Embryonic facial prominence (tissue), 1 donor: ENCODE measurements around the gene PTPRD.

Experiments
- DNase-seq: peaks from one replicate; pipeline ENCODE4 v3.0.0-alpha.2; 2016; ENCODE audit errors: extremely low spot score

The PTPRD gene

DNA sequence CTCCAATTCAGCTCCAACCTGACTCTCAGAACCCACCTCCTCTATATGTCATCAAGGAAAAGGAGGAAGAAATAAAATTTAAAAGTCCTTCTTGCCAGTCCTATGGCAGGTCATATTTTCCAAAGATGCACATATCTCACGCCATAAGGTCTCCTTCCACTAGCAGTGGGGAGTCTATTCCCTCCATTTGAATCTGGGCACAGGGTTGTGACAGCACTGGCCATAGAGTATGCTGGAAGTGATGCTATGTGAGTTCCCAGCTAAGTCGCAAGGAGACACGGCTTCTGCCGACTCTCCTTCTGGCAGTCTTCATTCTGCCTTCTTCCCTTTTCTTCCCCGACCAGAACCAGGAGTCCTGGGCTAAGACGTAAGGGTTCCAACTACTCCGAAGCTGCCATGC is 1929.3 kb downstream of the PTPRD start:
- DNase-seq: no peak

DNA sequence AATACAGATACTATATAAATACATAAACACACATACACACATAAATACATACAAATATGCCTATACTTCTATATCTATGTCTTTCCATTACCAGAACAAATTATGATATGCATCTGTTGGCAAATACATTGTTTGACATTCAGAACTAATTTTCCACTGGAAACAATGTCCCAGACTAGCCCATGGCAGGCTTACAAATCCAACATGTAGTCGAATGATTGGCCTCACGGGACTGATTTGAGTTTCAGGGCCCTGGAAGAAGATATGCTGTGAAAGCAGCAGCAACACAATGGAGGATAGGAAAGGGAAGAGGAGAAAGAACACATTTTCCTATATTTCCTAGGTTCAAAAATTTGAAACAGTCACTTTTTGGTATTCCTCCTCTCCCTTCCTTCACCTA is 1932.1 kb downstream of the PTPRD start:
- DNase-seq: no peak

GRCh38 chr9:8680157-8680556 is 1932.6 kb downstream of the PTPRD start:
- no peak for DNase-seq

GRCh38 chr9:8679371-8679822 is 1933.4 kb downstream of the PTPRD start:
- no peak for DNase-seq

DNA sequence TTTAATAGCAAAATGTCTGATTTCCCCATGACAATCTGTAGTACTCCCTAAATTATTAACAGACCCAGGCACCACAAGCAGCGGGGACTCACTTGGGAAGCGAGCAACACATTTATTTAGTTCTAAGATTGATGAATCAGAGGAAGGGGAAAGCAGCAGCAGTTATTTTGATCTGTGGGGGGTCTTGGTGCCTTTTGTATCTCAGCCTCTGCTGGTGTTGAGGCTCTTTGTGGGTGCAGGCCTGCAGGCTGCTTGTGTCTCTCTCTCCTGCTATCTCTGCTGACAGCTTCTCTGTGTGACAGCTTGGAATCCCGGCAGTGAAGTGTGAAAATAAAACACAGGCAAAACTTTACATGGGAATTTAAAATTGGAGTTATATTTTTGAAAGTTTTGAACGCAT is 1935.1 kb downstream of the PTPRD start:
- no peak for DNase-seq

DNA sequence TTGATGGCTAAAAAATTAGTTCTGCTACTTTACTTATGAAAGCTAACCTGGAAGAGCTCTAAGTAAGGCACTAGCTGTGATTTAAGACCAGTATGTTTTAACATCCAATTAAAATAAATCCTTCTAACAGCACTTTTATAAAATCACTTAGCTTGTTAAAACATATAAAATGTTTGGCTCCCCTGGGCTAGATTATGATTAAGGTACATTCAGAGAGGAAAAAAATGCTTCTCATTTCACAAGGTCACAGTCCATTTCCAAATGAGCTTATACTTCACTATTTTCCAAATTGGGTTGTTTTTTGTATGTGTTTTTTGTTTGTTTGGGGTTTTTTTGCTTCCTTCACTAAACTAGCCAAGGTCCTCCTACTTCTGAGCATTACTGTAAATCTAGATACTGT is 1938.3 kb downstream of the PTPRD start:
- DNase-seq: no peak

- no peak for DNase-seq
Measured at GRCh38 chr9:8673830-8674229, 1939.0 kb downstream of the PTPRD start.

DNA sequence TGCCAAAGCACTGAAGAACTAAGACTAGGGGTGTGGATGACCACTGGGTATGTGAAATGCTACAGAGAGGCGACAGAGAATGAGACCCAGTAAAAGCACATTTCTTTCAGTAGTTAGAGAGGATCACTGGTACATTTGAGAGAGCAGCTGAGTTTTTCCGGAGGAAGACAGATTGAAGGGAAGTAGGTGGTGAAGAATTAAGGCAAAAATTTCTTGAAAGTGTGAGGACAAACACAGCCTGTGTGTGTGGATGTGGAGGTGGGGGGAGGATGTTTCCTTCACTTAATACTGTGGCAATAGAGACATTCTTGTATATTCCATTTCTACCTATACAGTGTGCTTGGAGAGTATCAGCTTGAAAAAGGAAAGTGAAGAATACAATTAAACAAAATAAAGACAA is 1942.1 kb downstream of the PTPRD start:
- DNase-seq: no peak

GRCh38 chr9:8668751-8669150 is 1944.1 kb downstream of the PTPRD start:
- no peak for DNase-seq

DNA sequence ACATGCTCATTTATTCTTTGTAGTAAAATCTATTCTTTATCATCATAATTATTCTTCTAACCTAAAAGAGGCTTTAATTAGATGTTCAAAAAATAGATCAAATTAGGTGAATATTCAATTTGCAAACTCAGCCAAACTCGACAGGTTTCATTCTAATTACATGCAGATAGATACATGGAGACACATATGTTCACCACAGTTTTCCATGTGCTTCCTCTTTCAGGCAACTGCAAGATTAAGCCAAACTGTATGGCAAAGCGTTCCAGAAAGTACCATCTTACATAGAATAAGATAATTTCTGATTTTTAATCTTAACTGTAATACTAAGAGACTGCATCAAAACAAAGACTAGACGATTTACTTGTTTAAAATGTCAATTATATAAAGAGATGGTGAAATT is 1944.6 kb downstream of the PTPRD start:
- DNase-seq: no peak

DNA sequence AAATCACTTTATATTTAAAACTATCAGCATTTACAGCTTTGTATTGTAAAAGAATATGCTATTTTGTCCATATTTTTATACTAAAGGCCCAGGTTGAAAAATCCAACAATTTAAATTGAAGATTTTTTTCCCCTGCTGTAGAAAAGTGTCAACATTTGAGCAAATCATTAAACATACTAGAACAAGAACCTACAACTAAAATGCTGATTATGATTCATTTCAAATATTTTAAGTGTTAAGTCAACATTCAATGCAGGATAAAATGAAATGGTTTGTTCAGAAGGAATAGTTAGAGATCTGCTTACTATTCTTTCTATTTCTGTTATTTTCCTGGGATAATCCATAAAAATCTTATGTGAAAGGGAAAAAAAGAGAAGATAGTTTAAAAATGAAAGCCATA is 1946.7 kb downstream of the PTPRD start:
- no peak for DNase-seq

- DNase-seq: peak; percentile 10
Measured at GRCh38 chr9:8660383-8660782, 1952.4 kb downstream of the PTPRD start.

GRCh38 chr9:8659108-8659507 is 1953.7 kb downstream of the PTPRD start:
- no peak for DNase-seq

- no peak for DNase-seq
Measured at GRCh38 chr9:8655071-8655470, 1957.7 kb downstream of the PTPRD start.

GRCh38 chr9:8653855-8654254 is 1958.9 kb downstream of the PTPRD start:
- DNase-seq: no peak

GRCh38 chr9:8653111-8653510 is 1959.7 kb downstream of the PTPRD start:
- no peak for DNase-seq

- no peak for DNase-seq
Measured at GRCh38 chr9:8652255-8652654, 1960.5 kb downstream of the PTPRD start.

DNA sequence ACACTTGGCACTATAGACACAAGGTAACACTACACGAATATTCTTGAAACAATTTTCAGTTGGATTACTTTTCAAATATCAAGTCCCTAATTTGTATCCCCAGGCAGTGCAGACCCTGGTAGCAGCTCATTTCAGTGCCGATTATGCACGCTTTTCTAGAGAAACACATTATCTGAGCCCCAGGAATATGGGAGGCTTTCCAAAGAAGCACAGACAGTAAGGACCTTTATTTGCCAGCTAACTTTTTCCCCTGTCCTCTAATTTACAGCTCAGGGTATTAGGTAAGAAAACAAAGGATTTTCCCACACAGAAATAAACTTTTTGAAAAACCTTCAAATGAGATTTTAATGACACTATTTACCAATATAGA is 1961.0 kb downstream of the PTPRD start:
- DNase-seq: no peak

DNA sequence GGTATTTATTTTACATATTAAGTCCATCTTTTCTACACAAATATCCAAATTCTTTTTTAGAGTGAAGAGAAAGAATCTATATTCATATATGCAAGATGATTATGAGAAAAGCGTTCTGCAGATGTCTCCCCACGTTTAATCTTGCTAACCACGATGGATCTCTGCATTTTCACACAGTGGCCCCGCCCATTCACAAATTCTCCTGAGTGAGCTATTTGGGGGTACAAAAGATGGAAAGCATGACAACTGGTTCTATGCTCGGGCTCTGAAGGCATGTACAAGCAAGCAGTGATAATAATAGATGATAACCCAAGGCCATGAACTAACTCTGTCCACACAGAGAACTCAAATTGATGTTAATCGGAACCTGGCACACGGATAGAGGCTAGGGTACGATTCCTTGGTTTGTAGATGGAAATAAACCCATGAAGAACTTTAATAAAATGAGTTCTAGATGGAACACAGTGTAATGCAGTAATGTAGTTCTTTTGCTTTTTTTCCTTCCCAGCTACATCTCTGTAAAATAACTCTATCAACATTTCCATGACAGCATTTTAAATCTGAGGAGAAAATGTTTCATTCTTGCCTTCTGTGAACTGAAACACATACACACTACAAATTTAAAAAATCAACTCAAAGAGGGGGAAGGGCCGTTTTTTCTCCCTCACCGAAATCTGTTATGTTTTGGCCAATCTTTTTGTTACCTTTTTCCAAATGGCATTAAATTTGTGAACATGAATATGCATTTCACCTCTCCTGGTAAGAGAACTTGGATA is 1961.5 kb downstream of the PTPRD start:
- DNase-seq: no peak

GRCh38 chr9:8649807-8650206 is 1963.0 kb downstream of the PTPRD start:
- DNase-seq: no peak

DNA sequence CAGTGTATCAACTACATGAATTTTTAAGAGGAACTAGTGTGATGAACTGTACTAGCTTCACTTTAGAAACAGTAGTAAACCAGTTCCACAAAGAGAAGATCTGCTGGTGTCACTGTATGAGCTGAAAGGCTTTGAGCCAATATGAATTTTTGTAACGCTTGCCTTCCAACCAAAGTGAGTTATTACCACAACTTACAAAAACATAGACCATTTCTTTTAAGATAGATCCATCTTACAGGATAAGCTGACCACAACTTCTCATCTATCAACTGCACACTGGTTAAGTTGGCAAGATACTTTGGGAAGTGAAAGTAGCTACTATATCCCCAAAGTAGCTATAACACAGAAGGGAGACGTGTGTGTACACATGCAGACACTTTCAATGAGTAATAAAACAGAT is 1963.6 kb downstream of the PTPRD start:
- DNase-seq: no peak

DNA sequence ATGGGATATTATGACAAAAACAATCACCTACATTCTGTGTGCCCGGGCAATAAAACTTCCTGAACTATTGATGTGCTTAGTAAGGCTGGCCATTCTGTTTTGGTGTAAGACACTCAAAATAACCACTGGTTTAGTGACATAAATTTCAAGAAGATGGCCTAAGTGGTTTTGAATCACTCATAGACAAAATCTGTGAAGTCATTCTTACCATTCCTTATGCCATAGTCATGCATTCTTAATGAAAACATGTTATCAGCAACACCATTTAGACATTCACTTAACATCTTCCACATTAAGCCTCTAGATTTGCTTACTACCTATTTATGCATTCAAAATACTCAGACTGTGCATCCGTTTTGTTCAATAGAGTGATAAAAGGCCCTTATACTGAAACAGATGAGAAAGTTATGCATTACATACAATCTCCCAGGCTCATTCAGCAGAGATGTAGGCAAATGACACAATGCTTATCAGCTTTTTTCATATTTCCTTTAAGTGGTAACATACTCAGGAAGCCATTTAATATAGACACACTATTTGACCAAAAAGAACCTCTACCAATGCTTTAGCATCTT is 1964.4 kb downstream of the PTPRD start:
- DNase-seq: no peak

- DNase-seq: no peak
Measured at GRCh38 chr9:8647824-8648223, 1965.0 kb downstream of the PTPRD start.

DNA sequence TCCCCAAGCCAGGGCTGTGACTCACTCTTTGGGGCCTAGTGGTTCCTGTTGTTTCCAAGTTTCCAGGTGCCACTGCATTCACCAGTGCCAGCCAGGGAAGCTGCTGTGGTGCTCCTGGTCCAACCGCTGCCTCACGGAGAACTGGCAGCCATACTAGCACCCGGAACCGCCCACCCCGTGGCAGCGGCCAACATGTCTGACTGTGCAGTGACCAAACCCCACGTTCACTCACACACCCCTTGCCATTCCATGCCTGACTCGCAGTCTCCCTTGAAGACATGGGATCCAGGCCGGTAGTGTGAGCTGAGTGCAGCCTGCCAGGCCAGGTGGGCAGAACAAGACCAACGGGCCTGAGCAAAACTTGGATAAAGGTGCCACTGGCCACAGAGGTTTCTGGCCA is 1968.2 kb downstream of the PTPRD start:
- DNase-seq: no peak
